ENCODE results near the gene CASP3. TPM values are rescaled to one million over a fixed set of nuclear protein-coding genes. Genes with fewer than 3 reads are reported as not detected.

Gene CASP3
- total RNA-seq, 1 donor from 2014 or later: 40.8 TPM

GRCh38 chr4:184671101-184671500, 21.9 kb upstream of the CASP3 start:
- Mint-ChIP-seq H3K36me3 (peaks cover 28% of the 10 kb centered on the region), H3K9me3 (no peaks in the 10 kb centered on the region), H3K4me1 (ENCODE audit: unreplicated experiment) (no peaks in the 10 kb centered on the region), H3K27me3 (no peaks in the 10 kb centered on the region), H3K27ac (no peak overlapping the region), H3K4me3 (no peak overlapping the region)
- TF ChIP-seq, protein P1, sequence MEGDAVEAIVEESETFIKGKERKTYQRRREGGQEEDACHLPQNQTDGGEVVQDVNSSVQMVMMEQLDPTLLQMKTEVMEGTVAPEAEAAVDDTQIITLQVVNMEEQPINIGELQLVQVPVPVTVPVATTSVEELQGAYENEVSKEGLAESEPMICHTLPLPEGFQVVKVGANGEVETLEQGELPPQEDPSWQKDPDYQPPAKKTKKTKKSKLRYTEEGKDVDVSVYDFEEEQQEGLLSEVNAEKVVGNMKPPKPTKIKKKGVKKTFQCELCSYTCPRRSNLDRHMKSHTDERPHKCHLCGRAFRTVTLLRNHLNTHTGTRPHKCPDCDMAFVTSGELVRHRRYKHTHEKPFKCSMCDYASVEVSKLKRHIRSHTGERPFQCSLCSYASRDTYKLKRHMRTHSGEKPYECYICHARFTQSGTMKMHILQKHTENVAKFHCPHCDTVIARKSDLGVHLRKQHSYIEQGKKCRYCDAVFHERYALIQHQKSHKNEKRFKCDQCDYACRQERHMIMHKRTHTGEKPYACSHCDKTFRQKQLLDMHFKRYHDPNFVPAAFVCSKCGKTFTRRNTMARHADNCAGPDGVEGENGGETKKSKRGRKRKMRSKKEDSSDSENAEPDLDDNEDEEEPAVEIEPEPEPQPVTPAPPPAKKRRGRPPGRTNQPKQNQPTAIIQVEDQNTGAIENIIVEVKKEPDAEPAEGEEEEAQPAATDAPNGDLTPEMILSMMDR (conservative IDR thresholded peaks at IDR 0.05): no peak
- DNase-seq (ENCODE audit: extremely low spot score, unreplicated experiment): no peak

DNA sequence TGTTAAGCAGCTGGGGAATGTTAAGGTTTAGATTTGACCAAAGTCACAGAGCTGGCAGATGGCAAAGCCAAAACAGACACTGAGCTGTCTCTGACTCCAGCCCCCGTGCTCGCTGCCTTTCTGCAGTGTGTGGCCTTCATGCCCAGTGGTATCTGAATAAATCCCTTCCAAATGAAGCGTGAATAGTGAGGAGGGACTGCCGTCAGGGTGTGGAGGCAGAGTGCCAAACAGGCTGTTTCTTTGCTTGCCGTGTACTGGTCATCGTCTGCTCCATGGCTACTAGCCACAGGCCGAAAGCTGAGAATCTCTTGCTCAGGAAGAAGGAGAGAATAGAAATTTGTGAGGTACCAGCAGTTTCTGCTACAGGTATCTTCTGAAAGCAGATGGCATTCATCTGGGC, 20.0 kb upstream of the CASP3 start:
- DNase-seq (ENCODE audit: extremely low spot score, unreplicated experiment): no peak
- Mint-ChIP-seq H3K27ac (no peak overlapping the region), H3K9me3 (no peaks in the 10 kb centered on the region), H3K4me3 (no peak overlapping the region), H3K27me3 (no peaks in the 10 kb centered on the region), H3K36me3 (peaks cover 22% of the 10 kb centered on the region), H3K4me1 (ENCODE audit: unreplicated experiment) (no peaks in the 10 kb centered on the region)
- TF ChIP-seq, protein P1 (conservative IDR thresholded peaks at IDR 0.05): no peak

DNA sequence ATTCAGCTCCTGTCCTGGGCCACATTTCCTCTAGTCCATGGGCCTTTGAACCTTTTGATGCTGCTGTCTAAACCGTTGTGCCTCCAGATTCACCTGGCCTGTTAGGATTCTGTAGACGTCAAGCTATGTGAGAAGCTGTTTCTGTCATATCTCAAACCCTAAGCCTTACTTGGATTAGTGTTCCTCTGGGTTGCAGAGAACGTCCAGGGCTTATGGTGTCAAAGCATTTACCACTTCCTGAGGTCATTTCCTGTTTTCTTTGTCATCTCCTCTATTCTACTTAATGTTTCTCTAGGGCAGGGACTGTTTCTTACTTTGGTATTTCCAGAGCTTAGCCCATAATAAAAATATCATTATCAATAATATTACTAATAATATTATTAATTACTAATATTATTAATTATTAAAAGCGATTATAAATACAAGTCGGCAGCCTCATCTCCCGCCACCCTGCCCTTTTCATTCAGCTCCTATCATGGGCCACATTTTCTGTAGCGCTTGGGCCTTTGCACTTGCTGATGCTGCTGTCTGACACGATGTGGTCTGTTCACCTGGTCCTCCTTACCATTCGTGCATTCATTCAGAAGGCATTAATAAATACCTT, 19.4 kb upstream of the CASP3 start:
- no peak overlapping the region for H3K4me3 Mint-ChIP-seq
- H3K27me3 Mint-ChIP-seq: no peaks in the 10 kb centered on the region
- H3K9me3 Mint-ChIP-seq: no peaks in the 10 kb centered on the region
- no peak overlapping the region for H3K27ac Mint-ChIP-seq
- TF ChIP-seq, protein P1 (conservative IDR thresholded peaks at IDR 0.05): no peak
- no peaks in the 10 kb centered on the region for H3K4me1 Mint-ChIP-seq (ENCODE audit: unreplicated experiment)
- H3K36me3 Mint-ChIP-seq: peaks cover 21% of the 10 kb centered on the region
- DNase-seq (ENCODE audit: extremely low spot score, unreplicated experiment): no peak

GRCh38 chr4:184668096-184668495, 18.8 kb upstream of the CASP3 start:
- TF ChIP-seq, protein P1 (conservative IDR thresholded peaks at IDR 0.05): no peak
- no peaks in the 10 kb centered on the region for H3K27me3 Mint-ChIP-seq
- H3K36me3 Mint-ChIP-seq: peaks cover 21% of the 10 kb centered on the region
- H3K27ac Mint-ChIP-seq: no peak overlapping the region
- no peak for DNase-seq (ENCODE audit: extremely low spot score, unreplicated experiment)
- no peaks in the 10 kb centered on the region for H3K9me3 Mint-ChIP-seq
- no peak overlapping the region for H3K4me3 Mint-ChIP-seq
- H3K4me1 Mint-ChIP-seq (ENCODE audit: unreplicated experiment): no peaks in the 10 kb centered on the region

- Mint-ChIP-seq H3K9me3 (no peaks in the 10 kb centered on the region), H3K4me1 (ENCODE audit: unreplicated experiment) (no peaks in the 10 kb centered on the region), H3K36me3 (peaks cover 18% of the 10 kb centered on the region), H3K27ac (no peak overlapping the region), H3K4me3 (no peak overlapping the region), H3K27me3 (no peaks in the 10 kb centered on the region)
- TF ChIP-seq, protein P1 (conservative IDR thresholded peaks at IDR 0.05): no peak
- no peak for DNase-seq (ENCODE audit: extremely low spot score, unreplicated experiment)
These were observed 17.4 kb upstream of the CASP3 start for GRCh38 chr4:184666670-184667069.

Measured in type B pancreatic cell (in vitro differentiated cells).